DOHH2 (cell line): ENCODE data around the gene ADAM10.

Experiments used
- H3F3A ChIP-seq: fragments of 200-600 bp; sonication (generic), shearing (Covaris generic); 2 replicates; pipeline ENCODE4 v1.6.0; 2016; ENCODE audit warnings: antibody characterized with exemption, mild to moderate bottlenecking; ENCODE audit not compliant: control insufficient read depth, insufficient read depth
- H3K27ac ChIP-seq: fragments of 200-600 bp; sonication (generic); 2 replicates; pipeline ENCODE4 v1.5.1; 2014; ENCODE audit warnings: low read depth, mild to moderate bottlenecking, low read length, moderate library complexity
- H3K27me3 ChIP-seq: fragments of 200-600 bp; sonication (generic); 2 replicates; pipeline ENCODE4 v1.6.1; 2014; ENCODE audit warnings: mild to moderate bottlenecking, low read length, mixed read lengths; ENCODE audit not compliant: control insufficient read depth
- H3K36me3 ChIP-seq: fragments of 200-600 bp; sonication (generic); 2 replicates; pipeline ENCODE4 v1.6.1; 2014; ENCODE audit warnings: mild to moderate bottlenecking, low read length, moderate library complexity, mixed read lengths; ENCODE audit not compliant: control insufficient read depth
- H3K4me1 ChIP-seq: fragments of 200-600 bp; sonication (generic); 2 replicates; pipeline ENCODE4 v1.6.1; 2014; ENCODE audit warnings: mild to moderate bottlenecking, low read length, mixed read lengths; ENCODE audit not compliant: control insufficient read depth
- H3K4me2 ChIP-seq: fragments of 200-600 bp; sonication (generic); 2 replicates; pipeline ENCODE4 v1.6.0; 2014; ENCODE audit warnings: mild to moderate bottlenecking, low read length, moderate library complexity
- H3K4me3 ChIP-seq: fragments of 200-600 bp; sonication (generic); 2 replicates; pipeline ENCODE4 v1.5.1; 2014; ENCODE audit warnings: mild to moderate bottlenecking, low read length, mixed read lengths
- H3K79me2 ChIP-seq: fragments of 200-600 bp; sonication (generic); 2 replicates; pipeline ENCODE4 v1.6.1; 2014; ENCODE audit warnings: mild to moderate bottlenecking, low read length, mixed read lengths; ENCODE audit not compliant: control insufficient read depth
- H3K9me2 ChIP-seq: fragments of 200-600 bp; sonication (generic); replicated peaks from 2 replicates; pipeline ENCODE4 v1.6.1; 2014; ENCODE audit warnings: mild to moderate bottlenecking, low read length, mixed read lengths; ENCODE audit not compliant: control insufficient read depth
- H3K9me3 ChIP-seq: fragments of 200-600 bp; sonication (generic); 2 replicates; pipeline ENCODE4 v1.6.1; 2014; ENCODE audit warnings: antibody characterized with exemption, low read length, mixed read lengths; ENCODE audit not compliant: control insufficient read depth, insufficient read depth
- H4K20me1 ChIP-seq: fragments of 200-600 bp; sonication (generic); 2 replicates; pipeline ENCODE4 v1.6.0; 2014; ENCODE audit warnings: low read depth, mild to moderate bottlenecking, antibody characterized with exemption, low read length, moderate library complexity; ENCODE audit not compliant: control insufficient read depth, insufficient read depth
- EZH2phosphoT487 ChIP-seq: fragments of 200-600 bp; sonication (generic); IDR thresholded peaks from 2 replicates; pipeline ENCODE4 v1.6.1; 2017; ENCODE audit warnings: borderline replicate concordance, mild to moderate bottlenecking, antibody characterized with exemption, low read length, moderate library complexity, mixed read lengths
- TF ChIP-seq, protein P1 (sequence below): fragments of 200-600 bp; sonication (generic); IDR thresholded peaks from one replicate; pipeline ENCODE4 v1.5.1; 2014; ENCODE audit warnings: antibody characterized with exemption, mild to moderate bottlenecking, low read depth, low read length; ENCODE audit not compliant: poor library complexity, severe bottlenecking

Gene ADAM10

DNA sequence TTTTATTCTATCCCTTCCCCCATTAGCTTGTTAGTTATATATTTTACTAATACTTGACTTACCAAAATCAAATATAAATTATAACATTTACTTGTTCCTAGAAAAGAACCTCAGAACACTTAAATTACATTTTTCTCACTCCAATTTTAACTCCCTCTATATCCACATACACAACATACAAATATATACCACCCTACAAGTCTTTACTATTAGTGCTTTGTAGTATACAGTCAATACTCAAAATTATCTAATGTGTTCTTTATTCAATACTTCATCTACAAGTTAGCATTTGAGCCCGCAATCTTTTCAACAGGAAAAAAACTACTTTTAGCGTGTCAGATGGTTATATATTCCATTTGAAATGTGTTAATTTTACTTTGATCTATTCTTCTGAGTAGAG lies 100.3 kb downstream of the ADAM10 start:
- no peaks in the 10 kb centered on the region for H3K4me1 ChIP-seq
- no peak overlapping the region for H3K4me3 ChIP-seq
- H3K36me3 ChIP-seq: no peaks in the 10 kb centered on the region
- H3K27ac ChIP-seq: no peak overlapping the region
- H4K20me1 ChIP-seq: no peaks in the 10 kb centered on the region
- no peaks in the 10 kb centered on the region for H3F3A ChIP-seq
- H3K4me2 ChIP-seq: no peak overlapping the region
- no peaks in the 10 kb centered on the region for H3K79me2 ChIP-seq
- H3K9me2 ChIP-seq: no peaks in the 10 kb centered on the region
- TF ChIP-seq, protein P1, sequence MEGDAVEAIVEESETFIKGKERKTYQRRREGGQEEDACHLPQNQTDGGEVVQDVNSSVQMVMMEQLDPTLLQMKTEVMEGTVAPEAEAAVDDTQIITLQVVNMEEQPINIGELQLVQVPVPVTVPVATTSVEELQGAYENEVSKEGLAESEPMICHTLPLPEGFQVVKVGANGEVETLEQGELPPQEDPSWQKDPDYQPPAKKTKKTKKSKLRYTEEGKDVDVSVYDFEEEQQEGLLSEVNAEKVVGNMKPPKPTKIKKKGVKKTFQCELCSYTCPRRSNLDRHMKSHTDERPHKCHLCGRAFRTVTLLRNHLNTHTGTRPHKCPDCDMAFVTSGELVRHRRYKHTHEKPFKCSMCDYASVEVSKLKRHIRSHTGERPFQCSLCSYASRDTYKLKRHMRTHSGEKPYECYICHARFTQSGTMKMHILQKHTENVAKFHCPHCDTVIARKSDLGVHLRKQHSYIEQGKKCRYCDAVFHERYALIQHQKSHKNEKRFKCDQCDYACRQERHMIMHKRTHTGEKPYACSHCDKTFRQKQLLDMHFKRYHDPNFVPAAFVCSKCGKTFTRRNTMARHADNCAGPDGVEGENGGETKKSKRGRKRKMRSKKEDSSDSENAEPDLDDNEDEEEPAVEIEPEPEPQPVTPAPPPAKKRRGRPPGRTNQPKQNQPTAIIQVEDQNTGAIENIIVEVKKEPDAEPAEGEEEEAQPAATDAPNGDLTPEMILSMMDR: no peak
- no peak for TF ChIP-seq EZH2phosphoT487
- no peaks in the 10 kb centered on the region for H3K27me3 ChIP-seq
- no peaks in the 10 kb centered on the region for H3K9me3 ChIP-seq

DNA sequence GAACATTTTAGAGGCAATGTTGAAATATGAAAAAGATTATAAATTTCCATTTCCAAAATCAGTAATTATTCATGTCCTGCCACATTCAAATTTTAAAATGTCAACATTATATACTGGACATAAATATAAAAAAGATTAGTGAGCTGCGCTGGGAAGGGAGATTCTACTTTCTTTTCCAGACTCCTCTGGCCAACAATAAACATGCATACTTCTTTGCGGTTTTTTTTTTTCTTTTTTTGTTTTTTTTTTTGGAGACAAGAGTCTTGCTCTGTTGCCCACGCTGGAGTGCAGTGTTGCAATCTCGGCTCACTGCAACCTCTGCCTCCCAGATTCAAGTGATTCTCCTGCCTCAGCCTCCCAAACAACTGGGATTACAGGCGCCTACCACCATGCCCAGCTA lies 105.5 kb downstream of the ADAM10 start:
- H3F3A ChIP-seq: no peaks in the 10 kb centered on the region
- no peaks in the 10 kb centered on the region for H3K4me1 ChIP-seq
- H3K27me3 ChIP-seq: no peaks in the 10 kb centered on the region
- H4K20me1 ChIP-seq: no peaks in the 10 kb centered on the region
- no peak overlapping the region for H3K4me2 ChIP-seq
- no peaks in the 10 kb centered on the region for H3K9me3 ChIP-seq
- H3K79me2 ChIP-seq: no peaks in the 10 kb centered on the region
- TF ChIP-seq, protein P1: no peak
- no peak for TF ChIP-seq EZH2phosphoT487
- no peaks in the 10 kb centered on the region for H3K9me2 ChIP-seq
- no peak overlapping the region for H3K27ac ChIP-seq
- H3K36me3 ChIP-seq: peaks cover 21% of the 10 kb centered on the region
- no peak overlapping the region for H3K4me3 ChIP-seq

DNA sequence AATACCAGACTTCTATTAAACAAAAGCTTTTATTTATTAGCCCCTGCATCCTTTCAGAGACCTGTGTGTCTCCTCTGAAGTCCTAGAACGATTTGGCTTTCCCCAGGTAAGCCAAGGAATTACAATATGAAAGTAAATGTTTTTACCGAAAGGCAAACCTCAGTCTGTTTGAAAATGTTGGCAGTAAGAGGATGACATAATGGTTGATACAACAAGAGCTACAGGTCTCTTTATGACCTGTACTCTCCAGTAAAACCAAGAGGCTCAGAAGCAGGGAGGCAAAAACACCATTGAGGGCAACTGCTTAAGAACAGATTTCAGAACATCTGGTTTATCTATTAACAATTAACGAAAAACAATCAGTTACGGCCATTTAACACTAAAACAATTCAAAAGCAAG lies 107.8 kb downstream of the ADAM10 start:
- H4K20me1 ChIP-seq: no peaks in the 10 kb centered on the region
- H3K79me2 ChIP-seq: no peaks in the 10 kb centered on the region
- no peaks in the 10 kb centered on the region for H3F3A ChIP-seq
- no peaks in the 10 kb centered on the region for H3K4me1 ChIP-seq
- peaks cover 22% of the 10 kb centered on the region for H3K36me3 ChIP-seq
- no peak for TF ChIP-seq EZH2phosphoT487
- TF ChIP-seq, protein P1: no peak
- H3K4me2 ChIP-seq: no peak overlapping the region
- H3K9me2 ChIP-seq: no peaks in the 10 kb centered on the region
- no peak overlapping the region for H3K27ac ChIP-seq
- H3K27me3 ChIP-seq: no peaks in the 10 kb centered on the region
- no peak overlapping the region for H3K4me3 ChIP-seq
- H3K9me3 ChIP-seq: no peaks in the 10 kb centered on the region

DNA sequence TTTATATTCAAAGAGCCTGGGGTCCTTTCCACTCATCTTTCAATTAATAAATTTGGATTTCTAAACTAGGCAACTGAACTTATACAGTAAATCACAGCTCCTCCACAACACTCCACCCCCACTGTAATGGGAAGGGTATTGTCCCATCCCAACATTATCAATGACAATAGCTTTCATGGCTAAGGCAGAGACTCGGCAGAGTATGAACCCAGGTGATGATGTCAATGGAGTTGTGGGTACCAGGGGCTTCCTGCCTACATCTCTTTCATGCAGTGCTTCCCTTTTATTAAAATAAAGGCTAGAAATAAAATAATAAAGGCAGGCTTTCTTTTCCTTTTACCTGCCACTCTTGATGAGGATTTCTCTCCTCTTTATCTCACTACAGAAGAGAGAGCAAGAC lies 109.5 kb downstream of the ADAM10 start:
- Histone ChIP-seq H3K36me3 (peaks cover 22% of the 10 kb centered on the region), H3K9me3 (no peaks in the 10 kb centered on the region), H3K4me1 (no peaks in the 10 kb centered on the region), H4K20me1 (no peaks in the 10 kb centered on the region), H3K27ac (no peak overlapping the region), H3K9me2 (no peaks in the 10 kb centered on the region), H3K79me2 (no peaks in the 10 kb centered on the region), H3K4me3 (no peak overlapping the region), H3F3A (no peaks in the 10 kb centered on the region), H3K27me3 (no peaks in the 10 kb centered on the region), H3K4me2 (no peak overlapping the region)
- TF ChIP-seq EZH2phosphoT487: no peak
- TF ChIP-seq, protein P1: no peak
